Glomerular visceral epithelial cell (primary cell): Measurements from ENCODE around the gene PNISR.
"Not testable (repeated sequence)": the region's sequence is repeated elsewhere in the genome, so short reads cannot be mapped to it uniquely, and the experiment has no call there.

Experiments used
- DNase-seq: peaks from one replicate; pipeline ENCODE4 v3.0.0-alpha.2; 2016; ENCODE audit errors: extremely low spot score

The PNISR gene

GRCh38 chr6:99424761-99425646 lies at the start of gene PNISR:
Gene PNISR (minus strand): TSS chr6:99425308. CDS start chr6:99414659, 10,649 bp downstream.
- peak; percentile 98 for DNase-seq

- no peak for DNase-seq
Observed at GRCh38 chr6:99473730-99474129, 48.6 kb upstream of the PNISR start.

DNA sequence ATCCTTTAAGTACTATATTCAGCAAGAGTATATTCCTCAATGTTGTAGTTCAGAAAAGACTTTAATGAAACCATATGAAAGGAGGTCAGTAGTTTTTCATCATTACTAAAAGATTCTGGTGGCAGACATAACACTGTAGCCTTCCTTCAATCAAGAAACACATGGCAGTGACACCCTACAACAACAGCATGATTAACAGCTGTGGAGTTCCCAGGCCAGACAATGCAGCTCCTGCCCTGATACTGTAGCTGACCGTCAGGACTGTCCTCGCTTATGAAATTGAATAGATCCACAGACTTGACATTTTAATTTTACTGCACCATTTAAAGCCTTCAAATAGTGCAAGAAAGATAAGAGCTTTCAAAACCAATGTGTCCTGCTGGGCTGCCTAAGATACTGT lies 46.5 kb upstream of the PNISR start:
- no peak for DNase-seq

DNA sequence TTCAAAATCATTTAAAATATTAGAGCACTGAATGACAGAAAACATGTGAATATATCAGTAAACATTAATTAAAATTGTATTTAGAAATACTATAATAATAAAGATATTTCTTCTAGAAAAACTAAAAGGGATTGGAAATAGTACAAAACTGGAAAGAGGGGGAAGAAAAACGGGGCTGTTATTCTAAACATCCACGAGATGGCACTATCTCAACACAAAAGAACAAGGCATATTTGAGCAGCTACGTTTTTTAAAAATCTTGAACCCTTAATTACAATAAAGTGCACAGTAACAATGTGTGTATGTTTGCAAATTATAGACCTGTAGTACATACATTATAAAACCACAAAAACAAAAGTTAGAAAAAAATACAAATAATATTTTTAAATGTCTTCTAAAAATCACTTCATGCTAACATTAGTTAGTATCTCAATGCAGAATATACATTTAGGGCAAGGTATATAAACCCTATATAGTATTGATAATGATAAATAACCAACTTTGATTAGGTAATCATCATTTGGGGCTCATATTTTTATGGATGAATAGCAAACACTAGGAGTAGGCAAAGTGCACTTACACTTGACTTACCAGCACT lies 42.5 kb upstream of the PNISR start:
- DNase-seq = peak; percentile 24

- DNase-seq = not testable (repeated sequence)
Observed at GRCh38 chr6:99459133-99459532, 34.0 kb upstream of the PNISR start.

DNA sequence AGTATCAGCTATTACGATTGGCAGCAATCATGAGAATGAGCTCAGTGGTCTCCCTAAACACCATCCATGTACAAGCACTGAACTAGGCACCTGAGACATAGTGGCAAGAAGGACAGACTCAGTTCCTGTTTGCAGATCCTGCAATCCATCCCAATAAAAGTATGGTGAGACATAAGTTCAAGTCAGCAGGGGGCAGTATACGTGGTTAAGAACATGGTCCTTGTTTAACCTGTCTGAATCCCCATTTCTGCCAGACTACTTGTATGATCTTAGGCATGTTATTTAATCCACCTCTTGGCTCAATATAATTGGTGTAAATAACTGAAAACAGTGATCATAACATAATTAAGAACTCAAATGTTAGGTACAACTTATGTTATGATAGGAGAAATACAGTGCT lies 33.2 kb upstream of the PNISR start:
- DNase-seq = peak; percentile 16

GRCh38 chr6:99446076-99446475 lies 21.0 kb upstream of the PNISR start:
- no peak for DNase-seq

DNA sequence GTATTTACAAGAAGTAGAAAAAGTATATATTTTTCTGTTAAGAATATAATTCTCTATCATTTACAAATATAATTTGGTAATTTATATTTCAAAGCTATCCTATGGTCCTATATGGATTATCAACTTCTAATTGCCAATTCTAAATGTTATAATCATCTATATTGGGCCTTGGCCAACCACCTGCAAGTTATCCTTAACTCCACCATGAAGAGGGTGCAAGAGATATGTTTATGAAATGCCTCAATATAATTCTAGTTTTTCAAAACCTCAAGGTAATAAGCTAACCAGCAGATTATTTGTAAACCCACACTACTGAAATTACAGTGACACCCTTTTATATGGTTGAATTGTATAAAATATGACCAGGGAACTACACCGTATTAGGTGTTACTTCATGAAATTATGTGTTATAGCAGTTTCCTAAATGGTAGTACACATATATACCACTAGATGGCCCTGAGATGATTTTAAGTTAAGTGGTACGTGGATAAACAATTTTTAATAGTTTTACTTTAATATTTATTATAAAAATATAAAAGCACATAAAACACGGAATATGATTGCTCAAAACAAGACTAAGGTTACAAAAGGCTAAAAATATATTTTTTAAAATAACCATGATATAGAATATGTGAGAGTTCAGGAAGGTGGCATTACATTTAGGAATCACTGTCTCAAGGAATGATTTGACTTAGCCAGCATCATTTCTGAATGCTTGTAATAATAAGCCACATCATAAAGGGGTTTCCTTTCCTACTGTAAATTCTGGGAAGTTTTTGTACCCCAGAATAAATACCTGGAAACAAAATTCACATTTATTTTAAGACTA lies 9.8 kb upstream of the PNISR start:
- DNase-seq = peak; percentile 29

DNA sequence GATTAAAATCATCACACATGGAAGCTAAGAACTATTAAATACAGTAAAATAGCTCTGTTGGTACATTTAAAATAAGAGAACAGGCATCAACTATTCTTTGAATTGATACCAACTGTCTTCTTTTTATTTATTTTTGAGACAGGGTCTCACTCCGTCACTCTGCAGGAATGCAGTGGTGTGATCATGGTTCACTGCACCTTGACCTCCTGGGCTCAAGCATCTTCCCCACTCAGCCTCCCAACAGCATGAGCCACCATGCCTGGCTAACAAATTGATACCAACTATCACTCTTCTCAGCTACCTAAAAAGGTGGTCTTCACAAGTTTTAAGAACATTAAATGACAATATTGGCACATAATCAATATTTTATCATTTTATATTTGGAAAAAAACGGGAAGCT lies 7.8 kb upstream of the PNISR start:
- DNase-seq = peak; percentile 54

- no peak for DNase-seq
Observed at GRCh38 chr6:99431901-99432300, 6.8 kb upstream of the PNISR start.

DNA sequence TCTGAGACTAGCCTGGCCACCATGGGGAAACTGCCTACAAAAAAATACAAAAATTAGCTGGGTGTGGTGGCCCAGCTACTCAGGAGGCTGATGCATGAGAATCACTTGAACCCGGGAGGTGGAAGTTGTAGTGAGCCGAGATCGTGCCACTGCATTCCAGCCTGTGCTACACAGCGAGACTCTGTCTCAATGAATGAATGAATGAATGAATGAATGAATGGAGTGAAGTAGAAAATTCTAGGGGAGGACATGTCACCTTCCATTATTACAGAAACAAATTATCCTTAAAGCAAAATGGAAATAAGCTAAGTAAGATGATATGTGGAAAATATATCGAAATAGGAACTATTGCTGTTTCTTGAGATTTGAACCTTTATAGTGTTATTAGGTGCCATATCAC lies 2.9 kb upstream of the PNISR start:
- no peak for DNase-seq

DNA sequence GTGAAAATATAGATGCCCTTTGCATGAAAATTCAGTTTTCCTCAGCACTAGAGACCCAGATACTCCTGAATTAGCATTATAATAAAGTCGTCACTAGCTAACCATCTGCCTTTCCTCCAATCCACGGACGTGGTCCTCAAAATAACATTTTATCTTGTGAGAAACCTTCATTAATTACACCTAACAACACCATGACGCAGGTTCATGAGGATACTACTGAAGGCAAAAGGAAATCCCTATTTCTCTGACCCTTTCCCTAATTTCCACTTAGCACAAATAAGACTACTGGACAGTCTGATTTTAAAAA lies 1.3 kb upstream of the PNISR start:
- no peak for DNase-seq

DNA sequence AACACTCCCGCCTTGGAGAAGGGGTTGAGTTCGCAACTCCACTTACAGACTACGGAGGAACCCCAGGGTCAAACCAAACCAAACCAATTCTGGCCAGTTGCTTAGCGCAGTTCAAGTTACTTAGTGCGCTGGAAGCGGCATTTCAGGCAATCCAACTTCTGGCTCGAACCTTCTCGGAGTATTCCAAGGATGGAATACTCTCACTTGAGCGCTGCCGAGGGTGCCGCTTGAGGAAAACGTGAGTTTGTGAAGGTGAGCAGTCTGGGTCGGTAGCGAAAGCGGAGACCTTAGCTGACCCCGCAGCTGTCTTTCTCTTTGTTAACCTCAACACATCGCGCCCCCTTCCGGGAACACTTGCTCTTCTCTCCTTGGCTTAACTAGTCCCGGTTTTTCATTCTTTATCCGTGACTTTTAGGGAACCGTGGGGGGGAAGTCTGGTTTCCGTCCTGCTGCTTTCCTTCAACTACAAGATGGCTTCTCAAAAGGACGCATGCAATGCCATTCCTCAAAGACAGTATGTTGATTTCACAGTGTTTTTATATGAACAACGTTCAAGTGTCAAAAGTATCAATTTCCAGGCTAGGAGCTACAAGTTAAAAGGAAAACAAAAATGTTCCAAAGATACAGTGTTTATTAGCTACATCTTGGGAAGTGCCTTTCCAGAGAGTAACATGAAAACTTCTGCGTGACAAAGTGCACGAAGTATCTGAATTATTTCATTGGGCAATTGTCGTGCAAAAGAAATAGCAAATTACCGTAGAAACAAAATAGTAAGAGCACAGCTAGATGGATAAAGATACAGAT lies 741 bp upstream of the PNISR start:
- peak; percentile 87 for DNase-seq

GRCh38 chr6:99424022-99424421 lies 1.1 kb downstream of the PNISR start:
- no peak for DNase-seq

DNA sequence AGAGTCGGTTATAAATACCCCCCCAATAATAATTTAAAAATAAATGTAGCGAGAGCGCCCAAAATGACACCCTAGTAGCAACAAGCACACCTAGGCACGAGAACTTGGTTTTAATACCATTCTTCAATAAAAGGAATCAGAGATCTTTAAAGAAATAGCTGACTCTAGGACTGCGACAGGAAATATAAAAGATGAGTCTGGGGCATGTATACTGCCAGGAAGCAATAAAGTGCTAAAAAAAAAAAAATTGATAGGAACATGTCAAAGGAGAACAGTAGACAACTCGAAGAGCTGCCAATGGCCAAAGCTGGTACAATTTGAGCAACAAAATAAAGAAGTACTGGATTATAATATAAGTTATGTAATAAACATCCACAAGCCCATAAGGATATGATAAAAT lies 2.2 kb downstream of the PNISR start:
- no peak for DNase-seq

GRCh38 chr6:99416892-99417767 lies 8.0 kb downstream of the PNISR start:
- DNase-seq = no peak

- no peak for DNase-seq
Observed at GRCh38 chr6:99416226-99416625, 8.9 kb downstream of the PNISR start.

DNA sequence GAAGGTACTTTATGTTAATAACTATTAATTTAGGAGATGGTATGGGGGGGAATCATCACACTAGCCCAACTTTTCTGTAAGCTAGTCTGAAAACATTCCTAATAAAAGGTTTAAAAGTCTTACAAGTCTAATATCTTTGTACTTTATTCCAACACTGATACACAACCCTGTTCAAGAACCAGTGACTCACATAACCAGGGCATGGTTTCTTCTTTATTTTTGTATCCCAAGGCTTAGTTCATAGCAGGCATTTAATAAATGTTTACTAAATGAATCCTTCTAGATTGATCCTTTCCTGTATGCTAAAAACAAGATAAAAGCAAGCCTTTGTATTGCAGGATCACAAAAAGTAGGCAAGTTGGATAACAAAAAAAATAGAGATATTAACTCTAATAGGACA lies 9.7 kb downstream of the PNISR start:
- DNase-seq = no peak

GRCh38 chr6:99412065-99412464 lies 13.0 kb downstream of the PNISR start:
- DNase-seq = no peak

DNA sequence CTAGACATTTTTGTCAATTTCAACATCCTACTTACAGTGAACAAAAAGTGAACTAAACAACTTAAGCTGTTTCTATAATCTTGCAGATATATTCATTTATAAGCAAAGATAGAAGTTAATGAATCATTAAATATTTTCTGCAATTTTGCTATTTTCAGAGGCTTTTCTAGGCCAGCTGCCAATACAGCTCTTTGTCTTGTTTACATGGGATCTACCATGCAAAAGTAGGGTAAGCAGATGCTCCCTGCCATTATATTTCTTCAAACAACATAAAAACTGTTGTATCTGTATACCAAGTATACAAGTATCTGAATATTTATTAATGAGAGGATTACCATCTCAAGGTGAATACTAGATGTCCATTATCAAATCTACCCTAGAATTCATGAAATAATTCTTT lies 15.4 kb downstream of the PNISR start:
- no peak for DNase-seq

DNA sequence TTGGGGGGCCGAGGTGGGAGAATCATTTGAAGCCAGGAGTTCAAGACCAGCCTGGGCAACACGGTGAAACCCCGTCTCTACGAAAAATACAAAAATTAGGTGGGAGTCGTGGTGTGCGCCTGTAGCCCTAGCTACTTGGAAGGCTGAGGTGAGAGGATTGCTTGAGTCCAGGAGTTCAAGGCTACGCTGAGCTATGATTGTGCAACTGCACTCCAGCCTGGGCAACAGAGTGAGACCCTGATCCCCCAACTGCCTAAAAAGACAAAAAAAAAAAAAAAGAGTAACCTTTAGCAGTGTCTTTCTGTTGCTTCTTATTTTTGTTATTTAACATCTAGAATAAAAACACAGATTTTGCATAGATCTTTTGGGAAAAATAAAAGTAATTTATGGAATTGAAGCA lies 18.0 kb downstream of the PNISR start:
- DNase-seq = no peak
